Uterus (tissue), 2 donors: ENCODE measurements around the gene PDE6B.

Experiments
- CTCF ChIP-seq, 4 experiments: fragments of 200-600 bp in 2 of 4; fragments of 450-650 bp in 2 of 4; sonication (generic) in 2 of 4; IDR thresholded peaks; one replicate each; pipeline ENCODE4 v1.5.1; 2016 to 2019; ENCODE audit warnings: antibody characterized with exemption in 4 of 4, mild to moderate bottlenecking in 2 of 4, moderate library complexity in 1 of 4
- POLR2A ChIP-seq, 2 donors: fragments of 450-650 bp; IDR thresholded peaks; one replicate each; pipeline ENCODE4 v1.6.1; 2016; ENCODE audit warnings: antibody characterized with exemption in 2 of 2, mild to moderate bottlenecking in 1 of 2, moderate library complexity in 1 of 2

GRCh38 chr4:650461-650860, 25.1 kb downstream of the PDE6B start:
- no peak for TF ChIP-seq CTCF (IDR thresholded peaks at IDR 0.05)
- TF ChIP-seq POLR2A (IDR thresholded peaks at IDR 0.05), result no peak
